Testis (tissue), 2 donors: ENCODE measurements around the gene BICD1.

Experiments
- POLR2A ChIP-seq: fragments of 450-650 bp; IDR thresholded peaks from one replicate; pipeline ENCODE4 v1.6.1; 2017; ENCODE audit warnings: antibody characterized with exemption, mild to moderate bottlenecking, moderate library complexity
- TF ChIP-seq, protein P1 (sequence below), 3 experiments: fragments of 450-650 bp in 2 of 3; fragments of 200-600 bp in 1 of 3; sonication (generic) in 1 of 3; IDR thresholded peaks; one replicate each; pipeline ENCODE4 v1.5.1; 2016 to 2019; ENCODE audit warnings: antibody characterized with exemption in 3 of 3, mild to moderate bottlenecking in 2 of 3, moderate library complexity in 1 of 3

DNA sequence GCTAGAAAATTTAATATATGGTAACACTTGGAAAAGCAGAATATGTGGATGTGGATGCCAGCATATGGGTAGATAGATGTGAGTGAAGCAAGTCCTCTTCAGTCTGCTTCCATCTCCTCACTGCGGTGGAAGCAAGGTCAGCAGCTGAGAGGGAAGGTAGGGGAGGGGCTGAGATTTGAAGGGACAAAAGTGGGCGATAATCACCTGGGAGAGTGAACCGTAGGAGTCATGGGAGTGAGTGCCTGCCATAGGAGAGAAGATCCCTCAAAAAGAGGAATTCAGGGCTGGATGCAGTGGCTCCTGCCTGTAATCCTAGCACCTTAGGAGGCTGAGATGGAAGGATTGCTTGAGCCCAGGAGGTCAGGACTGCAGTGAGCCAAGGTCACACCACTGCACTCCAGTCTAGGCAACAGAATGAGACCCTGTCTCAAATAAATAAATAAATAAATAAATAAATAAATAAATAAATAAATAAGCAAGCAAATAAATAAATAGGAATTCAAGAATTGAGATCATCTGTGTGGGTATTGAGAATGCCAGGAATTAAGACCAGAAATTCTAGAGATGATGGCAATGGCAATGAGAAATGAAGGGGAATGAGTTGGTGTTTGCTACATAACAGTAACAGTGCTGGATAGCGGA lies 123.4 kb downstream of the BICD1 start:
- TF ChIP-seq, protein P1, sequence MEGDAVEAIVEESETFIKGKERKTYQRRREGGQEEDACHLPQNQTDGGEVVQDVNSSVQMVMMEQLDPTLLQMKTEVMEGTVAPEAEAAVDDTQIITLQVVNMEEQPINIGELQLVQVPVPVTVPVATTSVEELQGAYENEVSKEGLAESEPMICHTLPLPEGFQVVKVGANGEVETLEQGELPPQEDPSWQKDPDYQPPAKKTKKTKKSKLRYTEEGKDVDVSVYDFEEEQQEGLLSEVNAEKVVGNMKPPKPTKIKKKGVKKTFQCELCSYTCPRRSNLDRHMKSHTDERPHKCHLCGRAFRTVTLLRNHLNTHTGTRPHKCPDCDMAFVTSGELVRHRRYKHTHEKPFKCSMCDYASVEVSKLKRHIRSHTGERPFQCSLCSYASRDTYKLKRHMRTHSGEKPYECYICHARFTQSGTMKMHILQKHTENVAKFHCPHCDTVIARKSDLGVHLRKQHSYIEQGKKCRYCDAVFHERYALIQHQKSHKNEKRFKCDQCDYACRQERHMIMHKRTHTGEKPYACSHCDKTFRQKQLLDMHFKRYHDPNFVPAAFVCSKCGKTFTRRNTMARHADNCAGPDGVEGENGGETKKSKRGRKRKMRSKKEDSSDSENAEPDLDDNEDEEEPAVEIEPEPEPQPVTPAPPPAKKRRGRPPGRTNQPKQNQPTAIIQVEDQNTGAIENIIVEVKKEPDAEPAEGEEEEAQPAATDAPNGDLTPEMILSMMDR (IDR thresholded peaks at IDR 0.05): no peak
- TF ChIP-seq POLR2A: no peak
